ENCODE measurements around the gene LCE1F. TPM values are rescaled to one million over a fixed set of nuclear protein-coding genes. Genes with fewer than 3 reads are reported as not detected.

LCE1F gene
- total RNA-seq, 4 donors from 2014 or later: not detected

DNA sequence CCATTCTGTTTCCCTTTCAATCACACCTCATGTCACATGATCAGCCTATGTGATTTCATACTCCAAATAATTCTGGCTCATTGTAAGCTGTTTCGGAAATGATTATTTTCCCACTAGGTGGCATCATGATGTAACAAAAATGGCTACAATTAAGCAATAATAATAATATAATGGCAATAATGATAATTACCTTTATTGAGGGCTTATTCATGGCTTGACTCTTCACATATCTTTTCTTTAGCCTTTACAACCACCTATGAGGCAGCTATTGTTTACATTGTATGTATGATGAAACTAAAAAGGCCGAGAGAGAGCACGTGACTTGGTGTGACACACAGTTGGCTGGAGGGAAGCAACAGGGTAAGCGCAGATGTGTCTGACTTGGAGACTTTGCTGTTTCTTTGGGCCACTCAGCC is 29.6 kb upstream of the LCE1F start:
- Histone ChIP-seq H3K27ac (no peak overlapping the region), H3K9me3 (no peaks in the 10 kb centered on the region), H3K36me3 (no peaks in the 10 kb centered on the region), H3K27me3 (no peaks in the 10 kb centered on the region), H3K4me3 (no peak overlapping the region), H3K4me1 (no peaks in the 10 kb centered on the region)
- no peak for DNase-seq
- WGBS, 2 donors (ENCODE audit: low coverage in 1 of 2): 44 to 54% methylated on average over 4 of the region's 4 CpGs
- TF ChIP-seq CTCF (IDR thresholded peaks at IDR 0.05): no peak
- in situ Hi-C loops (cut with MboI; ENCODE audit: low pct_ligation_motif_present in 1 of 4, low pct_unique_long_range_greater_than_20kb in 1 of 4, low sequenced_read_pairs in 3 of 4): no loop called here
- intact Hi-C loops (cut with DNase I; ENCODE audit: low total_unique reads): no loop called here

GRCh38 chr1:152745765-152746444 is 29.0 kb upstream of the LCE1F start:
- Histone ChIP-seq H3K9me3 (no peaks in the 10 kb centered on the region), H3K36me3 (no peaks in the 10 kb centered on the region), H3K27me3 (no peaks in the 10 kb centered on the region), H3K27ac (no peak overlapping the region), H3K4me3 (no peak overlapping the region), H3K4me1 (no peaks in the 10 kb centered on the region)
- TF ChIP-seq EP300 (IDR thresholded peaks at IDR 0.05; ENCODE audit: low read depth) (no peak), POLR2A (IDR thresholded peaks at IDR 0.05) (no peak), CTCF (IDR thresholded peaks at IDR 0.05) (no peak), POLR2AphosphoS5 (IDR thresholded peaks at IDR 0.05) (no peak)
- 80 to 82% methylated on average over 2 to 6 of the region's 6 CpGs for WGBS, 2 donors (ENCODE audit: low coverage in 1 of 2)
- DNase-seq: no peak
- in situ Hi-C loops (cut with MboI; ENCODE audit: low pct_ligation_motif_present in 1 of 4, low pct_unique_long_range_greater_than_20kb in 1 of 4, low sequenced_read_pairs in 3 of 4) (no loop called here), intact Hi-C loops (cut with DNase I; ENCODE audit: low total_unique reads) (no loop called here)

GRCh38 chr1:152747831-152748230 is 27.1 kb upstream of the LCE1F start:
- DNase-seq: no peak
- in situ Hi-C loops (cut with MboI; ENCODE audit: low pct_ligation_motif_present in 1 of 4, low pct_unique_long_range_greater_than_20kb in 1 of 4, low sequenced_read_pairs in 3 of 4): no loop called here
- WGBS, 2 donors (ENCODE audit: low coverage in 1 of 2): 25 to 42% methylated on average over 1 of the region's 1 CpG

GRCh38 chr1:152752225-152752624 is 22.7 kb upstream of the LCE1F start:
- WGBS, 2 donors (ENCODE audit: low coverage in 1 of 2): 18 to 34% methylated on average over 1 of the region's 1 CpG
- in situ Hi-C loops (cut with MboI; ENCODE audit: low pct_ligation_motif_present in 1 of 4, low pct_unique_long_range_greater_than_20kb in 1 of 4, low sequenced_read_pairs in 3 of 4): no loop called here
- intact Hi-C loops (cut with DNase I; ENCODE audit: low total_unique reads): no loop called here
- Histone ChIP-seq H3K36me3 (no peaks in the 10 kb centered on the region), H3K4me1 (no peaks in the 10 kb centered on the region), H3K27me3 (no peaks in the 10 kb centered on the region), H3K9me3 (no peaks in the 10 kb centered on the region), H3K4me3 (no peak overlapping the region), H3K27ac (no peak overlapping the region)
- no peak for TF ChIP-seq CTCF (IDR thresholded peaks at IDR 0.05)
- DNase-seq: no peak

More at GRCh38 chr1:152747831-152748230, 27.1 kb upstream of the LCE1F start:
- TF ChIP-seq POLR2A (IDR thresholded peaks at IDR 0.05): no peak
- no peak for TF ChIP-seq POLR2AphosphoS5 (IDR thresholded peaks at IDR 0.05)
- no peak for TF ChIP-seq CTCF (IDR thresholded peaks at IDR 0.05)
- TF ChIP-seq EP300 (IDR thresholded peaks at IDR 0.05; ENCODE audit: low read depth): no peak
- no peaks in the 10 kb centered on the region for H3K4me1 ChIP-seq
- H3K9me3 ChIP-seq: no peaks in the 10 kb centered on the region
- intact Hi-C loops (cut with DNase I; ENCODE audit: low total_unique reads): no loop called here
- H3K4me3 ChIP-seq: no peak overlapping the region
- no peaks in the 10 kb centered on the region for H3K36me3 ChIP-seq
- H3K27ac ChIP-seq: no peak overlapping the region
- H3K27me3 ChIP-seq: no peaks in the 10 kb centered on the region

Data from transverse colon (tissue), 4 donors.